ENCODE data around the gene SKI.
"Not testable (repeated sequence)": the region's sequence is repeated elsewhere in the genome, so short reads cannot be mapped to it uniquely, and the experiment has no call there.

Gene SKI

DNA sequence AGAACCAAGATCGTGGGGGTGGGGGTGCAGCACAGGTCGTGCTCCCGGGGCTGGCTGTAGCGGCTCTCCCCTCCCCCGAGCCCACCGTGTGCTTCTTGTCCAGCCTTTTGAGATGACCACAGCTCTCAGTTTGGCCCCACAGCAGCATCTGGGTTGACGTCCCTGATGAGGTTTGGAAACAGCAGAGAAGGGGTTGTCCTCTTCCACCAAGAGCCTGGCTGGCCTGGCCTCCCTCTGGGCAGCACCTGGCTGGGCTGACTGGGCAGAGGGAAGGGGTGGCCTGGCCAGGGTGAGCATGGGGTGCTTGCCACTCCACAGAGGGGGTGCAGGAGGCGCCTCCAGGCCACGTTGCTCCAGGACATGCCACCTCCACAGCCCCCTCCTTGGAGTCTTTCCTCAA, 61.5 kb downstream of the SKI start:
- no peak for DNase-seq (ENCODE audit: extremely low read depth in 1 of 2, low read depth in 1 of 2)

DNA sequence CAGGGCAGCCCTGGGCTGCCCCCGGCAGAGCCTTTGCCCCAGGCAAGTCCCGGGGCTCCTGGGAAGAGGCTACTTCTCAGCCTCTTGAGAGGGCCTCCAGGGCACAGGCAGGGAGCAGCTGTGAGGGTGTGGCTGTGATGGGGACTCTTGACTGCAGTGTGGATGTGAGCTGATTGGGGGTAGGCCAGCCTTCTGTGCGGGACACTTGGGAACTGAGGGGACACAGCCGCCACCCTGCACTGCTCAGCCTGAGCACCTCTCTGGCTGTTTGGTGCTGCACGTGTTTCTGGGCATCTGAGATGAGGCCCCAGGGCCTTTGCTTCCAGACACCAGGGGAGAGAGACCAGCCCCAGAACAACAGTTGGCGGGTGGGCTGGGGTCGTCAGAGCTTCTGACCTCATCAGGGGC, 62.1 kb downstream of the SKI start:
- DNase-seq (ENCODE audit: extremely low read depth in 1 of 2, low read depth in 1 of 2) = no peak

DNA sequence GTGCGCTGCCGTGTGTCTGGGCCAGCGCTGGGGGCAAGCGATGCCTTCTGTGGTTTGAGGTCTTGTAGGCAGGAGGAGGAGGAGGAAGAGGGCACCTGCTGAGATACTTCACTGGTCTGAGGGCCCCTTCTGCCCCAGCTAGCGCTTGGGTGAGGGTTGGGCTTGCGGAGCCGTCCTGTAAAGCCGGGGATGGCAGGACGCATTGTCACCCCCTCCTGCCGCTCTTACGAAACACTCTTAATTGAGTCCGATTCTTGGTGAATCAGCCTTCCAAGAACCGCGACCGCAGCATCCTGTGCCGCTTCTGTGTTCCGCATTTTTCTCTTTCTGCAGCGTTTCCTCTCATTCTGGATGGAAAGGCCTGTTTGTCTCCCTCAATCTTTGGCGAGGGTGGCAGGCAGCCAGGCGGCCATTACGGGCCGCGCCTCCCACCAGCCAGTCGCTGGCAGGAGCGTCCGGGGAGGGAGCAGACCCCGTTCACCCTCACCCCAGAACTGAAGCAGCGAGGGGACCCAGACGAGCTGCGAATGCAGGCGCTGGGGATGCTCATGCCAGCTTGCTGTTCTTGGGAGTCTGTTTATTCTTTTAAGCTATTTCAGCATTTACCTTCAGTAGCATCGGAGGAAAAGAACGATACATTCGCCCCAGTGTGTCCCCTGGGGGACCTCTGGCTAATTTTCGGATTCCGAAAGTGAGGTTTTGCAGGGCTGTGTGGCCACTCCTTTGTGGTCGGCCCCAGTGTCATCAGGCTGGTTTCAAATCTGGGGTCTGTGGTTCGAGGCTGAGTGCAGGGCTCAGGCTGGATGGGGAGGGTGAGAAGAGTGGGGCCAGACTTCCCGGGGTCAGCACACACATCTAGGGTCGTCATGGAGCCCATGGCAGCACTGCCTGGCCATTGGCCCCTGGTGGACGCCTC, 62.7 kb downstream of the SKI start:
- DNase-seq (ENCODE audit: extremely low read depth in 1 of 2, low read depth in 1 of 2) = peak; percentile 79 to 89

DNA sequence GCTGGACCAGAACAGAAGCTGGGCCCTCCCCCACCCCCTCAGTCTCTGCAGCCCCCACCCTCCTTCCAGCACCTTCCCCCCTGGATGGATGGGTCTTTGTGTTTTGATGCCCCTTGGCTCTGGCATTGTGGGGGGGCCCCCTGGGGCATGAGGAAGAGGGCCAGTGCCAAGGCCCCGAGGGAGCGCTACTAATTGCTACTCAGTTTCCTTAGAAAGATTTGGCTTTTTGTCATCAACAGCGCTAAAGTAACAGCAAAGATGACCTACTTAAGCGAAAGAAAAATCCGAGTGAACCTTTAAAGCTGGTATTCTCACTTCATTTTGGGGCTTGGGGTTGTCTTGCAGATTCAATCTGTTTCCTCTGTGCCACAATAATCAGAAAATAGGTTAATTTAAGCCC, 63.5 kb downstream of the SKI start:
- no peak for DNase-seq (ENCODE audit: extremely low read depth in 1 of 2, low read depth in 1 of 2)

DNA sequence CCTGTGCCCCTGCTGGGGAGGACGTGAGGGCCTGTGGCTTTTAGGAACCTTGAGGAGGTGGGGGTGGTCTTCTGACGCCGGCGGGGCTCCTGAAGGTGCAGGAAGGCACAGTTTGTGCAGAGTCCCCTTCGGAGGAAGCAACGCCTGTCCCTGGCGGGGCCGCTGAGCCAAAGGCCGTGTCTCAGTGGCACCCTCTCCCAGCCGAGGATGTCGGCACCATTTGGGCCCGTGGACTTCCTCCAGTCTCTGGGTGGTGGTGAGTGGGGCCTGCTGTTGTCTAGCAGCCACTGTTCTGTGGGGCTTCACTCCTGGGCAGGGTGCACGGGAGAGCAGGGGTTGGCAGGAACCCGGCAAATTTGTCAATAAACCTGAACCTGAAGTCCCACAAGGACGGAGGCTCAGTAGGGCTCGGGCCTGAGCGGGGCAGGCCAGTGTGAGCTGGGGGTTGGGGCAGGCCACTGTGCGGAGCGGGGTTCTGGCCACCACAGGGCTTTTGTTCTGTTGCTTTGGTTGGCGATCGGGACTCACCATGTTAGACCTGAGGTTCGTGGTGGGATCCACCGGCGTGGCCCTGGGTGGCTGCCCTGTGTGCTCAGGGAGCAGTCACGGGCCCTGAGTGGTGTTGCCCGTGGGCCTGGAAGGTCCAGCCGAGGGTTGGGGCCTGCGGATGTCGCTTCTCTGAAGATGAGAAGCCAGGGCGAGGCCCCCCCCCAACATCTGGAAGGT, 64.8 kb downstream of the SKI start:
- DNase-seq (ENCODE audit: extremely low read depth in 1 of 2, low read depth in 1 of 2) = no peak

DNA sequence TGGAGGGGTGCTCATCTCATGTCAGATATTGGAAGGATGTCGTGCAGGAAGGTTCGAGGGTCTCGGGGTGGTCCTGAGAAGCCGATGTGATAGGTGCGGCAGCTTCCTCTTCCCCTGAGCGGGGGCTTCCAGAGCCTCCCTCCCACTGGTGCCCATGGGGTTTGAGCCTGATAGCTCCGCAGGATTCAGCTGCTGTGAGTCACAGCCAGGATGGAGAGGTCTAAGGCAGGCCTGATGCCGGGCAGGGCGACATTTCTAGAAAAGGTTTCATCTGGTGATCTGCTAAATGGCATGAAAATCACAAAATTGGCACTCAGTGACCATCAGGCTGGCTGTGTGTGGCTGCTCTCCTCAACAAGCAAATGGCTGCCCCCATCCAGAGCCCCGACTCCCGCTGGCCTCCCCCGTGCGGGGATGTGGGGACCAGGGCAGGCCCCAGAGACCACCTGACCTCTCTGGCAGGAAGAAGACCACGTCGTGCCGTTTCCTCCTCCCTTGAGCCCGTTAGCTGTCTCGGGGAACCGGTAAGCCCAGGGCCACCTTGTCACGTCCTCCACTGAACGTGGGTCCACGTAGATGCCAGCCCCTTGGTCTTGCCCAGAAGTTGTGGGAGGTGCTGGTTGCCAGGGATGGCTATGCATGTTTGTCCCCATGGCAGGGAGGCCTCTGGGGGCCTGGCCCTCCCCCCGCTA, 66.1 kb downstream of the SKI start:
- no peak for DNase-seq (ENCODE audit: extremely low read depth in 1 of 2, low read depth in 1 of 2)

DNA sequence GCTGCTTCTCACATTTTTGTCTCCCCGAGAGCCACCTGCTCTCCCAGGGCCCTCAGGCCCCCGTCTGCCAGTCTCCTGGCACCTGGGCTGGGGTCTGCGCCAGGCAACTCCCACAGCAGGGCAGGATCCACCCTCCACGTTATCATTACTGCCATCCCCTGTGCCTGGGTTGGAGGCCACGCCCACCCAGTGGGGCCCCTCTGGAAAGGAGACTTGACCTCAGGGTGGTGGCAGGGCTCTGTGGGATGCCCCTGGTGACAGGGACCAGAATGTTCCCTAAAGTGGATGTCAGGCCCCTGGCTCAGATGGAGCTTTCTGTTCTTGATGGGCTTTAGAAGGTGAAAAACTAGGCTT, 66.6 kb downstream of the SKI start:
- no peak for DNase-seq (ENCODE audit: extremely low read depth in 1 of 2, low read depth in 1 of 2)

DNA sequence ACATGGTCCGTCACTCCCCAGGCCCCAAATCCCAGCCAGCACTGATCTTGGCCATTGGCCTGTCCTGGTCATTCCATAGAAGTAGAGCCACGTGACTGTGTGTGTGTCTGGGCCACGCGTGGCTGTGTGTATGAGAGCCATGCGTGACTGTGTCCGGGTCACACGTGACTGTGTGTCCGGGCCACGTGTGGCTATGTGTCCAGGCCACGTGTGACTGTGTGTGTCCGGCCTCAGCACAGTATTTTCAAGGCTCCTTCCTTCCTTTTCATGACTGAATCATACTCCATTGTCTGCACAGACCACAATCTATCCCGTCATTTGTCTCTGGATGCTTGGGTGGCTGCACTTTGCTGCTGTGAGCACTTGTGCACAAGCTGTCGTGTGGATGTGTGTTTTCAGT, 67.4 kb downstream of the SKI start:
- DNase-seq (ENCODE audit: extremely low read depth in 1 of 2, low read depth in 1 of 2) = no peak

DNA sequence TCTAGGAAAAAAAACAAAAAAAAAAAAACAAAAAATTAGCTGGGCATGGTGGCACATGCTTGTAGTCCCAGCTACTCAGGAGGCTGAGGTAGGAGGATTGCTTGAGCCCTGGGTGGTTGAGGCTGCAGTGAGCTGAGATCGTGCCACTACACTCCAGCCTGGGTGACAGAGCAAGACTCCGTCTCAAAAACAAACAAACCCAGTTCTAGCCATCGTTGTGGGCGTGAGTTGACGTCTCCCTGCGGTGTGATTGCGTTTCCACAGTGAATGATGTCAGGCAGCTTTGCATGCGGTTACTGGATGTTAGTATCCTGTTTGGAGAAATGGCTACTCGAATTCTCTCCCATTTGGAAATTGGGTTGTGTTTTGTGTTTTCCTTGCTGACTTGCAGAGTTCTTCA, 68.1 kb downstream of the SKI start:
- not testable (repeated sequence) for DNase-seq (ENCODE audit: extremely low read depth in 1 of 2, low read depth in 1 of 2)

DNA sequence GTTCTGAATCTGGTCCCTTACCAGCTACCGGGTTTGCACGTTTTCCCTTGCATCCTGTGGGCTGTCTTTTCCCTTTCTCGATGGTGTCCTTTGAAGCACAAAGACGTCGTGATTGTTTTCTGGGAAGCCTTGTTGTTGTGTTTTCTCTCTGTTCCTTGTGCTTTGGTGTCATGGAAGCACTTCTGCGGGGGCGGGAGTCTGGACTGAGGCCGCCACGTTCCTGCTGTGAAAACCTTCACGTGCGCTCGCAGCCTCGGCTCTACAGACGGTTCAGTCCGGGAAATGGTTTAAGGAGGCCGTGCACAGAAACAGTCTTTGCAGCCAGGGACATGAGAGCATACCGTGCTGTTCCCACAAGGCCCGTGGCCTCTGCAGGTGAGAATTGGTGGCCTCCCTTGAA, 68.5 kb downstream of the SKI start:
- no peak for DNase-seq (ENCODE audit: extremely low read depth in 1 of 2, low read depth in 1 of 2)

DNA sequence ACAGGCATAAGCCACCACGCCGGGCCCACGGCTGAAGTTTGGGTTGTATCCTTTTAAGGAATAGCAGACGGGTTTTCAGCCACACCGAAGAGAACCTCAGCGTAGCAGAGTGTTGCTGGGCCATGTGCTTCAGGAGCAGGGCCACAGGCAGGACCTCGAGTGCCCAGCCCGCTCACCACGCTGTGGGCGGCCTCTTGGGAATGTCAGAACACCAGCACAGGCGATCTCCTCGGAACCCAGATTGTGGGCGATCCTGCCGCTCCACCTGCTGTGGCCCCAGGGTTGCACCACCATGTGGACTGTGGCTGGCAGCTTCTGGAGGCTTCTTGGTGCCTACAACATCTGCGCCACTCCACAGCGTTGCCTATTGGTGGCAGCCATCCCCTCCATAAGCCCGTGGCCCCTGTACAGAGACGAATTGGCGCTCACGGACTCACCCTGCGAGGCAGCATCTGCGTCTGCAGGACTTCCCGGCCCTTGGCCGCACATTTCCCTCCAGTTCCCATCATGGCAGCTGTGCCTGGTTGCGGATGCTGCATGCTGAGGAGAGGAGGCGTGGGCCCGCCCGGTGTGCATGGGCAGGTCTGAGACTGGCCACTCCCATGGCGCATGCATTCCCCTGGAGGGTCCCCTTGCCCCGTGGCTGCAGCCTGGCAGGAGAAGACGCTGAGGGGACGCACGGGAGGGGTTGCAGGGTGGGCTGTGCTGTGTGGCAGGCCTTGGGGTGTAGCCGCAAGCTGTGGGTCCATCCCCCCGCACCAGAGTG, 69.3 kb downstream of the SKI start:
- no peak for DNase-seq (ENCODE audit: extremely low read depth in 1 of 2, low read depth in 1 of 2)

DNA sequence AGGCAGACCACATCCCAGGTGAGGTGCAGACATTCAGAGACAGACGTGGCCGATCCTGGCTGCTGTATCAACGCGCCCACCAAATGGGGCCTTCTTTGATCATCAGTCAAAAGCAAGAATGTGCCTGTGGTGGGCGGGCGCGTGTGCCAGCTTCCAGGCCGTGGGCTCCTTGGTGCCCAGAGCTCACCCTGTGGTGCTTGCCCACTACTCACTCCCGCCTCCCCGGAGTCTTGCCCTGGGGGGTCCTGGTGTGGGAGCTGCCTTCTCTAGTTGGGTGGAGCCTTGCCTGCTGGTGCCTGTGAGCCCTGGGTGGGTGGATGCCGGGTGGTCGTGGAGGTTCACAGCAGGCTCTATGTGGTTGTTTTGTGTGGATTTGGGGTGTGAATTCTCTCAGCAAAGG, 70.6 kb downstream of the SKI start:
- DNase-seq (ENCODE audit: extremely low read depth in 1 of 2, low read depth in 1 of 2) = no peak

DNA sequence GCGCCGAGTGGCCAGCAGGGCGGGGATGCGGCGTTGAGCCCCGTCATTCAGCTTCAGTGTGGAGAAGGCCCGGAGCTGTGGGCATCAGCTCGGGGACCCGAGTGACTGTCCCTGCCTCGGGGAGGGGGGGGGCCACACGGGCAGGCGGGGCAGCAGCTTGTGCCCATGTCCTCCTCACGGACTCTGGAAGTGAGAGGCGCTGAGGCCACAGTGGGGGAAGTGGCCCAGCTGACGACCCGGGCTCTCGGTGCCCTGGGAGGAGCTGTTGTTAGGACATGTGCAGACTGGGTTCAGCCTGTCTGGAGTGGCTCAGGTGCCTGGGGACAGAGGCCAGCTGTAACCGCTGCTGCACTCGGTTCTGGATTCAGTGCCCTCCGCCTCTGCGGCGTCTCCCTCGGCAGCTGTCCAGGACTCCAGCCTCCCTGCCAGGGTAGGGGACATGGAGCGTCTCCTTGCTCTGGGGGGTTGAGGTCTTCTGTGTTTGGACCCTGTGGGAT, 71.1 kb downstream of the SKI start:
- no peak for DNase-seq (ENCODE audit: extremely low read depth in 1 of 2, low read depth in 1 of 2)

DNA sequence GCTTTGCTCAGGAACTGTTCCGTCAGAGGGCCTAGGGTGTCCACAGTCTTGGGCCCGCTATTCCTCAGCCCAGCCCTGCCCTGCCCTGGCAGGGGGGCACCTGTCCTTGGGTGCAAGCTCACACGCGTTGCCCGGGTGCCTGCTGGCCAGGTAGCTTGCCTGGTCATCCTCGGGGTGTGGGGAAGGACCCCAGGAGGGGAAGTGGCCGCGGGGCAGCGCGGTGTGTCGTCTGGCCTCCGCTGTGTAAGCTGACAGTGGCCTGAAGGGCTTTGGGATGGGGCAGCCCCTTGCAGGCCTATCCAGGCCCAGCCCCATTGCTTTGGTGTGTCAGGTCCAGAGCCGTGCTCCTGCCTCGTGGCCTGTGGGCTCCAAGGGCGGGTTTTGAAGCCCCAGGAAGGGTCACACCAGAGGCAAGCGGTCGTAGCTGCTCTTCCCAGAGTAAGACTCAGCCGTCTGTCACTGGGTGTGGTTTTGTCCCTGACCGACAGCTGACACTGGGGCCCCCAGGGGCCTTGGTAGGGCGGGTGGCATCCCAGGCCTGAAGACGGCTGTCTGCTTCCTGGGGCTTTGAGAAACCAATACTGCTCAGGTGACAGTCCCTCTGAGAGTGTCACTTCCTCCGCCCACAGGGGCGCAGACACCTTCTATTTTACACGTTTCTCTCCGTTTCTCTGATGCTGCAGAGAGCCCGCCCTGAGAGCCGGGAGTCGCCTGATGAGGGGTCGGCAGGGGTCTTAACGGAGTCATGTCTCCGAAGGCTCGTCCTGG, 72.1 kb downstream of the SKI start:
- peak; percentile 74 to 90 for DNase-seq (ENCODE audit: extremely low read depth in 1 of 2, low read depth in 1 of 2)

DNA sequence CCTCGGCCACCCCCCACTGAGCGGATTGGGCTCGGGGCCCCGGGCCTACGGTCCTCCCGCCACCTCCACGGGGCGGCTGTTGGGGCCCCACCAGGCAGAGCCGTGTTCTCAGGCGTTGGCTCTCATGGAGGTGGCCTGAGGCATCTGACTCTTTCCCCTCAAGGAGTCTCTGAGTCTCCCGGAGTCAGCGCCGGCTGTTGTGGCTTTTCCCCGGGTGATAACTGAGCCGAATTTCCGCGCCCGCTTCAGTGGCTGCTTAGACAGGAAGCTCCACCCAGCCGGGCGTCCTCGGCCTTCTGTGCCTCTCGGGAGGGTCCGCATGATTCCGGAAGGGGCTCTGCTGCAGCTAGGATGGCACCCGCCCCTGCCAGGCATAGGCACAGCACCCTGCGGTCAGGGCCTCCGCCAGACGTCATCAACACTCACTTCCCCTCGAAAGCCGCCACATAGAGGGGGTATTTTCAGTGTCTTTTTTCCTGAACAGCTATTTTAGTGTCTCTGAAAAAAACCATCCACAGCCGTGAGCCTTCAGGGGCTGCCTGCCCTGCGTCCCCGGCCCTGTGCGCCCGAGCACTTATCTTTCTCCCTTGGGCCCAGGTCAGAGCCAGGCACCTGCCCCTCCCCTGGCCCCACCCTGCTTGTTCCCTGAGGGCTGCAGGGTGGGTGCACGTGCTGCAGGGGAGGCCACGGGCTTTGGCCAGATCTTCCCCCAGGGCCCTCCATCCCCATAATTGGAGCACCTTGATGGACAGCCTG, 72.9 kb downstream of the SKI start:
- DNase-seq (ENCODE audit: extremely low read depth in 1 of 2, low read depth in 1 of 2) = peak; percentile 82 to 93

DNA sequence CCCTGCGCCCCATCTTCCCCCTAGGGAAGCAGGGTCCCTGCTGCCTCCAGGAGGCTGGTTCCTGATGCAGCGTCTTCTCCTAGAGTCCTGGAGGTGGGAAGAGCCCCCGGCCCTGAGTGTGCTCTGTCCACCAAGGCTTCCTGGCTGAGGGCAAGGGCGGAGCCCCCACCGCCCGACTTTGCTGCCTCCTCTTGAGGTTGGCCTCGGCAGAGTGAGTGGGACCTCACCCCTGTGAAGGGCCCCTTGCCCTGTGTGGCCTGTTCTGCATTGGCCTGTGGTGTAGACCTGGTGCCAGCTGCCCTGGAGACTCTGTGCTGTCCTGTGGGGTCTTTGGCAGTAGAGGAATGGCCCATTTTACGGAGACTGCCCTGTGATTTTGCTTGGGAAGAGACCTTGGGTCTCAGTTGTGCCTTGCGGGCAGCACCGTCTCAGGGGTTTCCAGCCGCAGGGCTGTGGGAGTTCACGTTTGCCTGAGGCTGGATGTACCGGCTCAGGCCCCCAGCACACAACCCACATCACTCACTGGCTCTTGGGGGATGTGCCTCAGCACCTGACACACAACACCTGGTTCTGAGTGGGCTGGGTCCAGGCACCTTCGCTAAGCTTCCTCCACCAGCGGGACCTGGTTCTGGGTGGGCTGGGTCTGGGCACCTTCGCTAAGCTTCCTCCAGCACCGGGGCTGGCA, 73.6 kb downstream of the SKI start:
- DNase-seq (ENCODE audit: extremely low read depth in 1 of 2, low read depth in 1 of 2) = no peak

DNA sequence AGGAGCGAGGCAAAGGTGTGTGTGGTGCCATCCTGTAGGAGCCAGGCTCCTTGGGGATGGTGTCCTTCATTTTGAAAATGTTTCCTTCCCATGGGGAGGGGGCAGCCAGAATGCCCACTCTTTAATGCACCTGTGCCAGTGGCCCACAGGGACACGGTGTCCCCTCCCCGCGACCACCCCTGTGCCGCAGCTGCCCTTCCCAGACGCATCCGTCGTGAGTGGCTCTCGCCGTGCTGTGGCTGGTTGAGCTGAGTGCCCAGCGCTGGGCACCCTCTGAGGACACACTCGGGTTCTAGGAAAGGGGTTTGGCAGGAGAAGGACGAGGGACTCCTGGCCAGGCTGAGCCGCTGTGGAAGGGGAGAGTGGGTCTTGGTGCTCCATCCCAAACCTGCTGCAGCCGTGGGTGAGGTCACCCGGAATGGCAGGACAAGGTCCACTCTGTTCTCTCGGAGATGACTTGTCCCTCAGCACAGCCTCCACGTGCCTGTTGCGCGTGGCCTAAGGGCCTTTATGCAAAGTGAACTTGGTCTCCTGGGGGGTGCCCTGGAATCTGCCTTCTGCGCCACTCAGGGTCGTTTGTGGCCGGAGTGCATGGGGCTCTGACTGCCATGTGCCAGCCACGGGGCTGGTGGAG, 74.3 kb downstream of the SKI start:
- no peak for DNase-seq (ENCODE audit: extremely low read depth in 1 of 2, low read depth in 1 of 2)

DNA sequence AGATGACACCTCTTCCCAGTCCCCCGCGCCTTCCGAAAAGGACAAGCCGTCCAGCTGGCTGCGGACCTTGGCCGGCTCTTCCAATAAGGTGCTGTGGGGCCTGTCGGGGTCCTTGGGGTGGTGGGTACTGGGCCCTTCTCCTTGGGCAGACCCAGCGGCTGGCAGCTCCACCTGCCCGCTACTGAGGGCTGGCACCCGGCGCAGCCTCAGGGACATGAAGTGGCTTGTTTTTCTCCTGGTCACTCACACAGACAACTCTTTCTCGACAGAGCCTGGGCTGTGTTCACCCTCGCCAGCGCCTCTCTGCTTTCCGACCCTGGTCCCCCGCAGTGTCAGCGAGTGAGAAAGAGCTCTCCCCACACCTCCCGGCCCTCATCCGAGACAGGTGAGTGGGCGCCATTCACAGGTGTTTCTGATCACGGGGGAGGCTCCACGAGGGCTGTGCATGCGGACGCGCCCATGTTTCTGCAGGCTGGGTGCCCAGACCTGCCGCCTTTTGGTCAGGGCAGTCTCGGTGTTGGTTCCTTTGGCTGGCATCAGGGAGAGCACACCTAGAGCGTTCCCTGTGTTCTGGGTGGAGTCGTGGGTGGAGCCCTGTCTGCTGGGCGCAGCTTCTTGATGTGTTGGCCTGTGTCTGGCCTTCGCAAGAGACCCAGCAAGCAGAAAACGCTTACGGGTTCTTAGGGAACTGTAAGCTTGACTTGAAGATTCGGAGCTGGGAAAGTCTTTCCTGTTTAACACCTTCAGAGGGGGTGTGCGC, 75.1 kb downstream of the SKI start:
- DNase-seq (ENCODE audit: extremely low read depth in 1 of 2, low read depth in 1 of 2) = no peak
